ENCODE results near the gene KBTBD4. TPM values are rescaled to one million over a fixed set of nuclear protein-coding genes. Genes with fewer than 3 reads are reported as not detected.

The KBTBD4 gene
- total and polyA plus RNA-seq, 2 of the 13 experiments (the other 11 are each of a cell fraction or from before 2014, with no cell fraction given), result 8.5 to 12.8 TPM

- peak; percentile 62; the same call in 1 of the 2 replicates for TF ChIP-seq SNAI1 (CRISPR knock-in tag; IDR thresholded peaks at IDR 0.05; ENCODE audit: borderline replicate concordance)
- TF ChIP-seq TARDBP (CRISPR knock-in tag; IDR thresholded peaks at IDR 0.05), result no peak; the same call in 1 of the 2 replicates
- peak; percentile 64; the same call in 1 of the 2 replicates for TF ChIP-seq ZFP91 (CRISPR knock-in tag; IDR thresholded peaks at IDR 0.05; ENCODE audit: borderline replicate concordance)
- TF ChIP-seq KLF11 (CRISPR knock-in tag; IDR thresholded peaks at IDR 0.05), result no peak
- TF ChIP-seq NFKBIZ (CRISPR knock-in tag; IDR thresholded peaks at IDR 0.05), result no peak
- TF ChIP-seq E2F2 (CRISPR knock-in tag; IDR thresholded peaks at IDR 0.05; ENCODE audit: borderline replicate concordance), result peak; percentile 45; the same call in 1 of the 2 replicates
- no peak for TF ChIP-seq ZSCAN12 (CRISPR knock-in tag; IDR thresholded peaks at IDR 0.05)
- TF ChIP-seq, protein P1, sequence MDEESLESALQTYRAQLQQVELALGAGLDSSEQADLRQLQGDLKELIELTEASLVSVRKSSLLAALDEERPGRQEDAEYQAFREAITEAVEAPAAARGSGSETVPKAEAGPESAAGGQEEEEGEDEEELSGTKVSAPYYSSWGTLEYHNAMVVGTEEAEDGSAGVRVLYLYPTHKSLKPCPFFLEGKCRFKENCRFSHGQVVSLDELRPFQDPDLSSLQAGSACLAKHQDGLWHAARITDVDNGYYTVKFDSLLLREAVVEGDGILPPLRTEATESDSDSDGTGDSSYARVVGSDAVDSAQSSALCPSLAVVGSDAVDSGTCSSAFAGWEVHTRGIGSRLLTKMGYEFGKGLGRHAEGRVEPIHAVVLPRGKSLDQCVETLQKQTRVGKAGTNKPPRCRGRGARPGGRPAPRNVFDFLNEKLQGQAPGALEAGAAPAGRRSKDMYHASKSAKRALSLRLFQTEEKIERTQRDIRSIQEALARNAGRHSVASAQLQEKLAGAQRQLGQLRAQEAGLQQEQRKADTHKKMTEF (CRISPR knock-in tag; IDR thresholded peaks at IDR 0.05), result peak; percentile 74; the same call in 1 of the 2 replicates
- TF ChIP-seq, protein P2, sequence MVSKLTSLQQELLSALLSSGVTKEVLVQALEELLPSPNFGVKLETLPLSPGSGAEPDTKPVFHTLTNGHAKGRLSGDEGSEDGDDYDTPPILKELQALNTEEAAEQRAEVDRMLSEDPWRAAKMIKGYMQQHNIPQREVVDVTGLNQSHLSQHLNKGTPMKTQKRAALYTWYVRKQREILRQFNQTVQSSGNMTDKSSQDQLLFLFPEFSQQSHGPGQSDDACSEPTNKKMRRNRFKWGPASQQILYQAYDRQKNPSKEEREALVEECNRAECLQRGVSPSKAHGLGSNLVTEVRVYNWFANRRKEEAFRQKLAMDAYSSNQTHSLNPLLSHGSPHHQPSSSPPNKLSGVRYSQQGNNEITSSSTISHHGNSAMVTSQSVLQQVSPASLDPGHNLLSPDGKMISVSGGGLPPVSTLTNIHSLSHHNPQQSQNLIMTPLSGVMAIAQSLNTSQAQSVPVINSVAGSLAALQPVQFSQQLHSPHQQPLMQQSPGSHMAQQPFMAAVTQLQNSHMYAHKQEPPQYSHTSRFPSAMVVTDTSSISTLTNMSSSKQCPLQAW (CRISPR knock-in tag; IDR thresholded peaks at IDR 0.05), result no peak
- peak; percentile 69 for TF ChIP-seq BORCS8-MEF2B (CRISPR knock-in tag; IDR thresholded peaks at IDR 0.05)
- no peak for TF ChIP-seq TRAFD1 (CRISPR knock-in tag; IDR thresholded peaks at IDR 0.05; ENCODE audit: borderline replicate concordance)
- TF ChIP-seq ZNF543 (CRISPR knock-in tag; IDR thresholded peaks at IDR 0.05), result 0 out of 2 replicates have a peak, but pooled peaks have one; percentile 35
- peak; percentile 93 for TF ChIP-seq PCBP1 (IDR thresholded peaks at IDR 0.05; ENCODE audit: borderline replicate concordance, low read depth, low read length)
- TF ChIP-seq PHF8 (CRISPR knock-in tag; IDR thresholded peaks at IDR 0.05), result peak; percentile 84
- TF ChIP-seq ZNF678 (CRISPR knock-in tag; IDR thresholded peaks at IDR 0.05), result 0 out of 2 replicates have a peak, but pooled peaks have one; percentile 60
- TF ChIP-seq HNRNPK (IDR thresholded peaks at IDR 0.05; ENCODE audit: low read depth, low read length, poor library complexity, severe bottlenecking), result peak; percentile 92
- peak; percentile 41; the same call in 1 of the 2 replicates for TF ChIP-seq KMT2B (CRISPR knock-in tag; IDR thresholded peaks at IDR 0.05)
- TF ChIP-seq, protein P3, sequence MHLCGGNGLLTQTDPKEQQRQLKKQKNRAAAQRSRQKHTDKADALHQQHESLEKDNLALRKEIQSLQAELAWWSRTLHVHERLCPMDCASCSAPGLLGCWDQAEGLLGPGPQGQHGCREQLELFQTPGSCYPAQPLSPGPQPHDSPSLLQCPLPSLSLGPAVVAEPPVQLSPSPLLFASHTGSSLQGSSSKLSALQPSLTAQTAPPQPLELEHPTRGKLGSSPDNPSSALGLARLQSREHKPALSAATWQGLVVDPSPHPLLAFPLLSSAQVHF (CRISPR knock-in tag; IDR thresholded peaks at IDR 0.05), result peak; percentile 38; the same call in 1 of the 2 replicates
- no peak for TF ChIP-seq PPARG (CRISPR knock-in tag; conservative IDR thresholded peaks at IDR 0.05)
Measured at GRCh38 chr11:47552566-47553405, 26.0 kb downstream of the KBTBD4 start, which contains the start of gene CELF1 (continued).
